ENCODE results near the gene ATXN7L1.

ATXN7L1 gene

GRCh38 chr7:105876091-105876963, at the start of gene ATXN7L1:
ATXN7L1 (minus strand) TSS chr7:105876599; CDS start chr7:105876558, 41 bp downstream.
- peak; percentile 94 for DNase-seq

GRCh38 chr7:105926131-105926530, 49.7 kb upstream of the ATXN7L1 start:
- no peak for DNase-seq

GRCh38 chr7:105924945-105925344, 48.5 kb upstream of the ATXN7L1 start:
- no peak for DNase-seq

- no peak for DNase-seq
These were observed 44.4 kb upstream of the ATXN7L1 start for GRCh38 chr7:105920766-105921165.

GRCh38 chr7:105917659-105918058, 41.3 kb upstream of the ATXN7L1 start:
- no peak for DNase-seq

GRCh38 chr7:105916603-105917002, 40.2 kb upstream of the ATXN7L1 start:
- DNase-seq = no peak

- no peak for DNase-seq
These were observed 37.5 kb upstream of the ATXN7L1 start for GRCh38 chr7:105913947-105914346.

GRCh38 chr7:105911961-105912575, 35.7 kb upstream of the ATXN7L1 start:
- DNase-seq = no peak

- no peak for DNase-seq
These were observed 33.8 kb upstream of the ATXN7L1 start for GRCh38 chr7:105910172-105910571.

GRCh38 chr7:105909742-105910141, 33.3 kb upstream of the ATXN7L1 start:
- no peak for DNase-seq

GRCh38 chr7:105907129-105907846, 30.9 kb upstream of the ATXN7L1 start:
- DNase-seq = no peak

- no peak for DNase-seq
These were observed 30.3 kb upstream of the ATXN7L1 start for GRCh38 chr7:105906695-105907094.

- no peak for DNase-seq
These were observed 29.6 kb upstream of the ATXN7L1 start for GRCh38 chr7:105905910-105906568.

GRCh38 chr7:105905209-105905909, 29.0 kb upstream of the ATXN7L1 start:
- DNase-seq = no peak

GRCh38 chr7:105904064-105904463, 27.7 kb upstream of the ATXN7L1 start:
- no peak for DNase-seq

GRCh38 chr7:105902325-105902911, 26.0 kb upstream of the ATXN7L1 start:
- DNase-seq = no peak

- no peak for DNase-seq
These were observed 21.6 kb upstream of the ATXN7L1 start for GRCh38 chr7:105897999-105898398.

GRCh38 chr7:105896407-105896911, 20.1 kb upstream of the ATXN7L1 start:
- peak; percentile 36 for DNase-seq

- no peak for DNase-seq
These were observed 17.7 kb upstream of the ATXN7L1 start for GRCh38 chr7:105894131-105894530.

- no peak for DNase-seq
These were observed 16.0 kb upstream of the ATXN7L1 start for GRCh38 chr7:105892387-105892786.

- DNase-seq = no peak
These were observed 14.0 kb upstream of the ATXN7L1 start for GRCh38 chr7:105890290-105890997.
